Mesenchymal stem cell (in vitro differentiated cells and primary cell): ENCODE results near the gene VPS37C.

ENCODE experiments used
- DNase-seq: peaks from one replicate; pipeline ENCODE4 v3.0.0-alpha.2; 2013
- H2AFZ ChIP-seq: one replicate; pipeline ENCODE4 v1.6.1; 2013; ENCODE audit warnings: low read depth, mild to moderate bottlenecking, control low read depth, inconsistent platforms, low read length, moderate library complexity
- H2AK5ac ChIP-seq: 2 replicates; pipeline ENCODE4 v1.6.1; 2013; ENCODE audit warnings: low read length, moderate library complexity, mild to moderate bottlenecking, inconsistent platforms; ENCODE audit not compliant: severe bottlenecking
- H2BK120ac ChIP-seq: one replicate; pipeline ENCODE4 v1.6.1; 2013; ENCODE audit warnings: low read depth, mild to moderate bottlenecking, inconsistent platforms, low read length, moderate library complexity
- H2BK12ac ChIP-seq, 2 experiments: one replicate each; pipeline ENCODE4 v1.6.1; 2013; ENCODE audit warnings: inconsistent platforms in 2 of 2, low read length in 2 of 2, mild to moderate bottlenecking in 2 of 2, moderate library complexity in 2 of 2, control low read depth in 1 of 2
- H2BK15ac ChIP-seq: one replicate; pipeline ENCODE4 v1.6.1; 2013; ENCODE audit warnings: mild to moderate bottlenecking, low read depth, inconsistent platforms; ENCODE audit not compliant: poor library complexity, severe bottlenecking
- H2BK5ac ChIP-seq: 2 replicates; pipeline ENCODE4 v1.6.1; 2013; ENCODE audit warnings: low read depth, mild to moderate bottlenecking, low read length, control low read depth, inconsistent platforms; ENCODE audit not compliant: poor library complexity, severe bottlenecking
- H3K14ac ChIP-seq, 2 experiments: one replicate each; pipeline ENCODE4 v1.6.1; 2013; ENCODE audit warnings: inconsistent platforms in 2 of 2, low read length in 2 of 2, control low read depth in 1 of 2, mild to moderate bottlenecking in 1 of 2, moderate library complexity in 1 of 2
- H3K18ac ChIP-seq, 2 experiments: one replicate each; pipeline ENCODE4 v1.6.1; 2013; ENCODE audit warnings: inconsistent platforms in 2 of 2, low read length in 2 of 2, control low read depth in 1 of 2, low read depth in 1 of 2, mild to moderate bottlenecking in 1 of 2
- H3K23ac ChIP-seq, 2 experiments: one replicate each; pipeline ENCODE4 v1.6.1; 2013; ENCODE audit warnings: inconsistent platforms in 2 of 2, low read length in 2 of 2, mild to moderate bottlenecking in 2 of 2, moderate library complexity in 2 of 2, control low read depth in 1 of 2
- H3K27ac ChIP-seq: 2 replicates; pipeline ENCODE4 v1.5.1; 2013; ENCODE audit warnings: mild to moderate bottlenecking, moderate library complexity, low read length, control low read depth, inconsistent platforms; ENCODE audit not compliant: poor library complexity, severe bottlenecking
- H3K27me3 ChIP-seq, 2 experiments: 2 replicates each; pipeline versions ENCODE4 v1.6.1 to v1.7.0; 2013; ENCODE audit warnings: low read length in 2 of 2, mild to moderate bottlenecking in 2 of 2, moderate library complexity in 2 of 2, control low read depth in 1 of 2, inconsistent platforms in 1 of 2; ENCODE audit not compliant: control insufficient read depth in 1 of 2, insufficient read depth in 1 of 2
- H3K36me3 ChIP-seq, 2 experiments: 2 replicates each; pipeline versions ENCODE4 v1.6.1 to v1.7.0; 2013; ENCODE audit warnings: low read length in 2 of 2, control low read depth in 1 of 2, inconsistent platforms in 1 of 2, low read depth in 1 of 2, mild to moderate bottlenecking in 1 of 2; ENCODE audit not compliant: insufficient read depth in 2 of 2, control insufficient read depth in 1 of 2
- H3K4ac ChIP-seq, 2 experiments: one replicate each; pipeline ENCODE4 v1.6.1; 2013; ENCODE audit warnings: inconsistent platforms in 2 of 2, low read length in 2 of 2, mild to moderate bottlenecking in 2 of 2, moderate library complexity in 2 of 2, control low read depth in 1 of 2, low read depth in 1 of 2
- H3K4me1 ChIP-seq: 2 replicates; pipeline ENCODE4 v1.6.1; 2013; ENCODE audit warnings: low read depth, low read length, control low read depth; ENCODE audit not compliant: control insufficient read depth, insufficient read depth
- H3K4me2 ChIP-seq: 2 replicates; pipeline ENCODE4 v1.6.1; 2013; ENCODE audit warnings: low read length, mild to moderate bottlenecking, inconsistent platforms; ENCODE audit not compliant: poor library complexity, severe bottlenecking
- H3K4me3 ChIP-seq, 2 experiments: 2 replicates each; pipeline versions ENCODE4 v1.5.1 to v1.7.0; 2013; ENCODE audit warnings: low read length in 2 of 2, mild to moderate bottlenecking in 2 of 2, control low read depth in 1 of 2, low read depth in 1 of 2; ENCODE audit not compliant: insufficient read depth in 1 of 2
- H3K79me1 ChIP-seq: replicated peaks from 2 replicates; pipeline ENCODE4 v1.6.1; 2013; ENCODE audit warnings: mild to moderate bottlenecking, control low read depth, low read length, inconsistent platforms; ENCODE audit not compliant: poor library complexity, severe bottlenecking
- H3K9ac ChIP-seq: 2 replicates; pipeline ENCODE4 v1.7.0; 2013; ENCODE audit warnings: mild to moderate bottlenecking, low read length, moderate library complexity
- H3K9me3 ChIP-seq: 2 replicates; pipeline ENCODE4 v1.7.0; 2013; ENCODE audit warnings: mild to moderate bottlenecking, low read length; ENCODE audit not compliant: control insufficient read depth
- H4K8ac ChIP-seq: one replicate; pipeline ENCODE4 v1.6.1; 2013; ENCODE audit warnings: inconsistent platforms, mild to moderate bottlenecking, low read length, moderate library complexity
- H4K91ac ChIP-seq: one replicate; pipeline ENCODE4 v1.6.1; 2013; ENCODE audit warnings: mild to moderate bottlenecking, low read length, inconsistent platforms
- WGBS: methylation state at CpG from one replicate; pipeline ENCODE4 v1.1.7; 2013; ENCODE audit warnings: mixed read lengths; 5-methylcytosine and 5-hydroxymethylcytosine counted together

Gene VPS37C

GRCh38 chr11:61133145-61133544 lies 28.1 kb downstream of the VPS37C start:
- Histone ChIP-seq H2AK5ac (no peak overlapping the region), H2BK120ac (no peak overlapping the region), H2BK12ac (no peak overlapping the region), H2BK15ac (no peak overlapping the region), H4K91ac (no peak overlapping the region), H4K8ac (no peak overlapping the region), H3K23ac (no peak overlapping the region), H2BK5ac (no peak overlapping the region), H3K9me3 (no peaks in the 10 kb centered on the region), H3K4me2 (no peak overlapping the region), H3K36me3 (peaks cover 47 to 66% of the 10 kb centered on the region in 2 experiments), H3K27ac (no peak overlapping the region), H3K4ac (no peak overlapping the region), H3K18ac (no peak overlapping the region), H3K9ac (no peak overlapping the region), H3K79me1 (peaks cover 37% of the 10 kb centered on the region), H2AFZ (no peak overlapping the region), H3K27me3 (no peaks in the 10 kb centered on the region), H3K4me1 (peaks cover 12% of the 10 kb centered on the region), H3K14ac (no peak overlapping the region), H3K4me3 (no peak overlapping the region)
- DNase-seq = no peak
- WGBS = 96% methylated on average over 7 of the region's 7 CpGs

- Histone ChIP-seq H2BK120ac (no peak overlapping the region), H3K36me3 (peaks cover 46 to 64% of the 10 kb centered on the region in 2 experiments), H3K23ac (no peak overlapping the region), H3K27ac (no peak overlapping the region), H3K27me3 (no peaks in the 10 kb centered on the region), H4K91ac (no peak overlapping the region), H3K4ac (no peak overlapping the region), H2BK12ac (no peak overlapping the region), H3K4me2 (no peak overlapping the region), H3K9me3 (no peaks in the 10 kb centered on the region), H2BK15ac (no peak overlapping the region), H2AK5ac (no peak overlapping the region), H3K4me1 (peaks cover 12% of the 10 kb centered on the region), H4K8ac (no peak overlapping the region), H2BK5ac (no peak overlapping the region), H3K79me1 (peaks cover 32% of the 10 kb centered on the region), H3K18ac (no peak overlapping the region), H2AFZ (no peak overlapping the region), H3K9ac (no peak overlapping the region), H3K14ac (no peak overlapping the region), H3K4me3 (no peak overlapping the region)
- WGBS = 96% methylated on average over 5 of the region's 5 CpGs
- DNase-seq = no peak
Measured at GRCh38 chr11:61132646-61133045, 28.6 kb downstream of the VPS37C start.

- H3K18ac ChIP-seq = no peak overlapping the region
- H3K4ac ChIP-seq = no peak overlapping the region
- 94% methylated on average over 19 of the region's 19 CpGs for WGBS
- H3K27ac ChIP-seq = no peak overlapping the region
- DNase-seq = no peak
- H3K4me1 ChIP-seq = peaks cover 12% of the 10 kb centered on the region
- H2BK5ac ChIP-seq = no peak overlapping the region
- no peak overlapping the region for H4K8ac ChIP-seq
- H4K91ac ChIP-seq = no peak overlapping the region
- H2AK5ac ChIP-seq = no peak overlapping the region
- peaks cover 27% of the 10 kb centered on the region for H3K79me1 ChIP-seq
- no peak overlapping the region for H3K4me3 ChIP-seq
- no peaks in the 10 kb centered on the region for H3K27me3 ChIP-seq
- H3K36me3 ChIP-seq = peaks cover 40 to 59% of the 10 kb centered on the region in 2 experiments
- H3K4me2 ChIP-seq = no peak overlapping the region
- H3K9ac ChIP-seq = no peak overlapping the region
- H3K9me3 ChIP-seq = no peaks in the 10 kb centered on the region
- H3K14ac ChIP-seq = no peak overlapping the region
- no peak overlapping the region for H2AFZ ChIP-seq
- no peak overlapping the region for H2BK15ac ChIP-seq
- H2BK12ac ChIP-seq = no peak overlapping the region
- no peak overlapping the region for H3K23ac ChIP-seq
- no peak overlapping the region for H2BK120ac ChIP-seq
Measured at GRCh38 chr11:61131998-61132555, 29.1 kb downstream of the VPS37C start.

GRCh38 chr11:61131586-61131985 lies 29.6 kb downstream of the VPS37C start:
- no peak overlapping the region for H4K8ac ChIP-seq
- H2BK12ac ChIP-seq = peak overlapping the region in 1 of 2 experiments; percentile 10
- H3K4me2 ChIP-seq = no peak overlapping the region
- H2BK120ac ChIP-seq = no peak overlapping the region
- WGBS = 96% methylated on average over 14 of the region's 14 CpGs
- H2AFZ ChIP-seq = no peak overlapping the region
- no peak overlapping the region for H3K23ac ChIP-seq
- H3K4me3 ChIP-seq = no peak overlapping the region
- H2BK5ac ChIP-seq = no peak overlapping the region
- peaks cover 36 to 59% of the 10 kb centered on the region in 2 experiments for H3K36me3 ChIP-seq
- H3K27ac ChIP-seq = no peak overlapping the region
- H3K9me3 ChIP-seq = no peaks in the 10 kb centered on the region
- no peak for DNase-seq
- H3K14ac ChIP-seq = no peak overlapping the region
- peaks cover 26% of the 10 kb centered on the region for H3K79me1 ChIP-seq
- no peak overlapping the region for H4K91ac ChIP-seq
- H3K4ac ChIP-seq = no peak overlapping the region
- H3K4me1 ChIP-seq = peaks cover 12% of the 10 kb centered on the region
- H3K18ac ChIP-seq = no peak overlapping the region
- H3K27me3 ChIP-seq = no peaks in the 10 kb centered on the region
- H2BK15ac ChIP-seq = no peak overlapping the region
- no peak overlapping the region for H2AK5ac ChIP-seq
- no peak overlapping the region for H3K9ac ChIP-seq
